Measurements from ENCODE around the gene PRKAG2.

Gene PRKAG2

DNA sequence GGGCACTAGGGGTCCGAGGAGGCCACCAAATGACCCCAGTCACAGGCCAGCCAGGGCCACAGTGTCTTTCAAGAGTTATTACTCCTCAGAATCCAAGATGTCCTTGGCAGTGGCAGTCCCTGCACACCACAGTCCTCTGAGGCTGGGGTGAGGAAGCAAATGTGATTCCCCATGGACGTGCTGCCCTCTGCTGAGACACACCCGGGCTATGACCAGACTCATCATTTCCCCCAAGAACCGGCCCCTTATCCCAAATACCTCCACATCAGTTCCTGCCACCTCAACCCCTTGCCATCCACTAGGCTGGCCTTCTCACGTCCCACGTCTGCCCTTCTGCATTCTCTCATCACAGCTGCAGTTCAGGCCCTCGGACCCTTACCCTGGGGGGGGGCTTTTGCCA lies 5.0 kb downstream of the PRKAG2 start:
- Histone ChIP-seq H3K4me3 (ENCODE audit: low read depth, low read length) (no peak overlapping the region), H3K27me3 (replicated peaks) (peaks cover 3% of the 10 kb centered on the region), H3K36me3 (replicated peaks) (no peaks in the 10 kb centered on the region), H3K27ac (no peak overlapping the region)
- DNase-seq = no peak
- peak; percentile 15 for TF ChIP-seq CTCF (IDR thresholded peaks at IDR 0.05; ENCODE audit: low read depth, low read length, missing control alignments)
- in situ Hi-C loops (cut with HindIII; ENCODE audit: low pct_ligation_motif_present, low sequenced_read_pairs) = no loop called here

GRCh38 chr7:151871189-151871735 lies 5.7 kb downstream of the PRKAG2 start:
- H3K4me3 ChIP-seq (ENCODE audit: low read depth, low read length) = no peak overlapping the region
- H3K27me3 ChIP-seq (replicated peaks) = peaks cover 3% of the 10 kb centered on the region
- no peaks in the 10 kb centered on the region for H3K36me3 ChIP-seq (replicated peaks)
- TF ChIP-seq CTCF (IDR thresholded peaks at IDR 0.05; ENCODE audit: low read depth, low read length, missing control alignments) = no peak
- in situ Hi-C loops (cut with HindIII; ENCODE audit: low pct_ligation_motif_present, low sequenced_read_pairs) = no loop called here
- DNase-seq = no peak
- no peak overlapping the region for H3K27ac ChIP-seq

DNA sequence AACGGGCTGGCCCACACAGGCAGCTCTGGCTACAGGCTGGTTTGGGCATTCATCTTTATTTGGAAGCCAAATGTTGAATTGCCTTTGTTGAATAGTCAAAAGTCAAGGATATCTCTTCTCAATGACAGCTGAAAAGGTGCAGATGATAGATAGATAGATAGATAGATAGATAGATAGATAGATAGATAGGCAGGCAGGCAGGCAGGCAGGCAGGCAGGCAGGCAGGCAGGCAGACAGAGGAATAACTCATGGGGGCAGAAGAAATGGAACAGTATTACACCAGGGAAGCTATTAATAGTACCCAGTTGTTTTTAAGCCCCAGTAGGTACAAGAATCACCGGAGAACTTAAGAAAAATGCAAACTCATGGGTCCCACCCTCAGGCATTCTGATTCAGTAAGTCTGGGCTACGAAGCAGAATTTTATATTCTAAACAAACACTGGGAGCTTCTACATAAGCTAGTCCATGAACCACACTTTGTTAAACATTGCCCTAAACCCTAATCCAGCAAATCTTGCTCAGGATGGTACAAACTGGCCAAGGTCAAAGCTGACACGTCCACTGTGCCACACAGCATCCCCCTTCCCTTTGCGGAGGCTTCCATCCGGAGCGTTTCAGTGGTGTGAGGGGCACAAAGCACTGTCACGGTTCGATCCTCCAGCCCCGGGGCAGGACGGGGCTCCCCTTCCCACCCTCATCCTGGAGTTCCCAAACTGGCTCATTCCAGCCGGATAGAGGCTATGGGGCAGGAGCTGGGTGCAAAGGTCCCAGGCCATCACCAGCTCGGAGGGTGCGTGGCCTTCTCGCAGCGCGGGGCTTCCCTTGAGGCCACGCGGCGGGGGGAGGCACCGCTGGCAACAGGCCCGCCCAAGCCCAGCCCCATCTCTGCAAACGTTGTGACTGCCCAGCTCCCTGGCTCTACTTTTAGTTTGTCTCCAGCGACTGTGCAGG lies 6.7 kb downstream of the PRKAG2 start:
- Histone ChIP-seq H3K36me3 (replicated peaks) (no peaks in the 10 kb centered on the region), H3K27me3 (replicated peaks) (peaks cover 3% of the 10 kb centered on the region), H3K27ac (no peak overlapping the region), H3K4me3 (ENCODE audit: low read depth, low read length) (no peak overlapping the region)
- DNase-seq = no peak
- in situ Hi-C loops (cut with HindIII; ENCODE audit: low pct_ligation_motif_present, low sequenced_read_pairs) = no loop called here
- TF ChIP-seq CTCF (IDR thresholded peaks at IDR 0.05; ENCODE audit: low read depth, low read length, missing control alignments) = no peak

GRCh38 chr7:151869455-151869854 lies 7.5 kb downstream of the PRKAG2 start:
- Histone ChIP-seq H3K27ac (no peak overlapping the region), H3K4me3 (ENCODE audit: low read depth, low read length) (no peak overlapping the region), H3K36me3 (replicated peaks) (no peaks in the 10 kb centered on the region), H3K27me3 (replicated peaks) (peaks cover 3% of the 10 kb centered on the region)
- in situ Hi-C loops (cut with HindIII; ENCODE audit: low pct_ligation_motif_present, low sequenced_read_pairs) = no loop called here
- DNase-seq = no peak
- no peak for TF ChIP-seq CTCF (IDR thresholded peaks at IDR 0.05; ENCODE audit: low read depth, low read length, missing control alignments)

- Histone ChIP-seq H3K27me3 (replicated peaks) (peaks cover 3% of the 10 kb centered on the region), H3K36me3 (replicated peaks) (no peaks in the 10 kb centered on the region), H3K4me3 (ENCODE audit: low read depth, low read length) (no peak overlapping the region), H3K27ac (no peak overlapping the region)
- TF ChIP-seq CTCF (IDR thresholded peaks at IDR 0.05; ENCODE audit: low read depth, low read length, missing control alignments) = no peak
- in situ Hi-C loops (cut with HindIII; ENCODE audit: low pct_ligation_motif_present, low sequenced_read_pairs) = no loop called here
- DNase-seq = no peak
Measured at GRCh38 chr7:151869109-151869428, 7.8 kb downstream of the PRKAG2 start.

Measured in brain microvascular endothelial cell (primary cell).